Measurements from ENCODE around the gene CDK14.

The CDK14 gene

DNA sequence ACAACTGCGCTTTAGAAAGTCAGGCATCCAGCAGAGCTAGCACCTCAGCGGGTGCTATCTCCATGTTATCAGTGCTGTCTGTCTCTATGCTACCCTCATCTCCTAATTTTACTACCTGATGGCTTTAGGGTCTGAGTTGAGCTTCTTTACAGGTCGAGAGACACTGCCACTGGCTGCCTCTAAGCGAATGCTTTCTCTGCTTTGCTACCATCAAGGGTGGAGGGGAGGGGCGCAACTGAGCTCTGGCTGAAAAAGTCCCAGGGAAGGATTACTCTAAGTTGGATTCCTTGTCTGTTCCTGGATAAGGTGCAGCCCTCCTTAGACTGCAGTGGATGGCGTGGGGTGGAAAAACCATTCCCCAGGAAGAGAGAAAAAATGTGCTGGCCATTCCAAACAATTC lies 105.7 kb downstream of the CDK14 start:
- peaks cover 8% of the 10 kb centered on the region for H3K4me1 Mint-ChIP-seq (ENCODE audit: low read depth)
- H3K27ac Mint-ChIP-seq = no peak overlapping the region
- no peak overlapping the region for H3K4me3 Mint-ChIP-seq
- H3K36me3 Mint-ChIP-seq (ENCODE audit: low read depth) = no peaks in the 10 kb centered on the region
- peaks cover 2% of the 10 kb centered on the region for H3K9me3 Mint-ChIP-seq
- H3K27me3 Mint-ChIP-seq = peaks cover 2% of the 10 kb centered on the region

DNA sequence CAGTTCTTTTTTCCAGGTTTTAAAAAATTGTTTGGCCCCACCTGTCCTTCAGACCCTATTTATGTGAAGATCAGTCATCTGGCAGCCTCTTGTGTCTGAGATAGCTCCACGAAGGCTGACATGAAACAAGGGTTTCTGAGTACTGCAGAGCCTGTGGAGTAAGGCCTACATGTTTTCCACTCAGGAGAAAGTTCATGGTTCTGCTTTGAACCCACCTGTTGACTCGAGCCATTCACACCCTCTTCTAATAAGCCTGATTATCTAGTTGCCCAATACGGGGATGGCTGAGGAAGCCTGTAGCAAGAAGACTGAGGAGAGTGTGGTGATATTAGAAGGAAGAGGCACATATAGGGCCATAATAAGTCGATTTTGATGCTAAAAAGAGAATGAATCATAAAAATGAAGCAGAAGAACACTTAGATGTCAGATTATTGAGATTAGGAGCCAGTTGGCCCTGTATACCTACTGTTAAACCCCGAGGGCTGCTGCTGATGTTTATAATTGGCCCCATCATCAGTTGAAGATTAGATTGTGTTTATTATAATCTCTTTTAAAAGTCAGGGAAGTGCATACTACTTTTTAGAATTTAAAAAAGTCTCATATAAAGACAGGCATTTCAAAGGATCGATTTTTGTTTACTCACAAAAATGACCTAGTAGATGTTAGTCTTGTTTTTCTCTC lies 109.4 kb downstream of the CDK14 start:
- Mint-ChIP-seq H3K9me3 (no peaks in the 10 kb centered on the region), H3K27ac (no peak overlapping the region), H3K27me3 (no peaks in the 10 kb centered on the region), H3K36me3 (ENCODE audit: low read depth) (no peaks in the 10 kb centered on the region), H3K4me3 (no peak overlapping the region), H3K4me1 (ENCODE audit: low read depth) (peaks cover 11% of the 10 kb centered on the region)

DNA sequence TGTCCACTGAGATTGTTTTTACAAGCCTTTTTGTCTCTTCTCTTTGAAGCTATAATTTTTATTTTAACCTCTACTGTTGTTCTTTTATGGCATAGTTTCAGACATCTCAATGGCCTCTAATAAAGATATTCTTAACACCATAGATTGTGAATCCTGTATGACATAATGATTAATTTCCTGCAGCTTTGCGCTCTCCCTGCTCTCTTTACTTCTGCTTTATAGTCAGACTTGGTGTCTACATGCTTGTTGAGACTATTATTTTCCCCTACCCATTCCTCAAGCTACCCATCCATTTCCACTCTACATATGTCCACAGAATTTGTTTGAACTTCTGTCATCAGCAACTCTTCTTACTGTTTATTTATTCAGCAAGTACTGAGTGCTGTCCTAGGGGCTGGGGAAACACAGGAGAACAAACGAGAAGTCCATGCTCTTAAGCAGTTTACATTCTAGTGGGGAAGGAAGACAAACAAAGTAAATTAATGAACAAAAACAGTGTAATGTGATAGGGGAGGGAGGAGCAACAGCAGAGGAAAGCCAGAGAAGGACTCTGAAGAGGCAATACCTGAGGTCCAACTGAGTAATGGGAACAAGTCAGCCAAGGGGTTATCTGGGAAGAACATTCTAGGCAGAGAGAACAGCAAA lies 110.1 kb downstream of the CDK14 start:
- H3K27me3 Mint-ChIP-seq = no peaks in the 10 kb centered on the region

DNA sequence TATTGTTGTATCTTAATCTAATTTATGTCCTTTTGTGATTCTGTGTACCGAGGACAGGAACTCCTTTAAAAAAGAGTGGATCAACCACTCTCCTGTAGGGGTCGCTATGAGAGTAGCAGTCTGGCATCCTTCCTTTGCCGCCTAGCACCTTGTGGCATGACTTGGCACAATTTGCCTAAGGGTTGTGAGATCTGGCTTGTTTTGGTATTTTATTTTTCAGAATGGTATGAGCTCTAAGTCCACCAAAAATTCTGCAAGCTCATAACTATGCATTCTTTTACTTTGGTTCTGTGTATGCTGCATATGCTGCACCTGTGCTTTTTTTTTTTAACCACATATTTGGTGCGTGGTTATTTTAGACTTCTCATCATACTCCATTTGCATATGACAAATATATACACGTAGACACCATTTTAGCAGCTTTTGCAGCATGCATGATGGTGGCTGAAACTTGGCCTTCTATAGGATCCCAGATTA lies 112.8 kb downstream of the CDK14 start:
- H3K9me3 Mint-ChIP-seq = peaks cover 6% of the 10 kb centered on the region
- no peaks in the 10 kb centered on the region for H3K27me3 Mint-ChIP-seq
- H3K4me1 Mint-ChIP-seq (ENCODE audit: low read depth) = peaks cover 13% of the 10 kb centered on the region
- no peak overlapping the region for H3K4me3 Mint-ChIP-seq
- no peaks in the 10 kb centered on the region for H3K36me3 Mint-ChIP-seq (ENCODE audit: low read depth)
- H3K27ac Mint-ChIP-seq = peak overlapping the region; percentile 42

More for the DNA sequence above, 110.1 kb downstream of the CDK14 start:
- Mint-ChIP-seq H3K27ac (no peak overlapping the region), H3K36me3 (ENCODE audit: low read depth) (no peaks in the 10 kb centered on the region), H3K4me1 (ENCODE audit: low read depth) (peaks cover 13% of the 10 kb centered on the region), H3K9me3 (no peaks in the 10 kb centered on the region), H3K4me3 (no peak overlapping the region)

DNA sequence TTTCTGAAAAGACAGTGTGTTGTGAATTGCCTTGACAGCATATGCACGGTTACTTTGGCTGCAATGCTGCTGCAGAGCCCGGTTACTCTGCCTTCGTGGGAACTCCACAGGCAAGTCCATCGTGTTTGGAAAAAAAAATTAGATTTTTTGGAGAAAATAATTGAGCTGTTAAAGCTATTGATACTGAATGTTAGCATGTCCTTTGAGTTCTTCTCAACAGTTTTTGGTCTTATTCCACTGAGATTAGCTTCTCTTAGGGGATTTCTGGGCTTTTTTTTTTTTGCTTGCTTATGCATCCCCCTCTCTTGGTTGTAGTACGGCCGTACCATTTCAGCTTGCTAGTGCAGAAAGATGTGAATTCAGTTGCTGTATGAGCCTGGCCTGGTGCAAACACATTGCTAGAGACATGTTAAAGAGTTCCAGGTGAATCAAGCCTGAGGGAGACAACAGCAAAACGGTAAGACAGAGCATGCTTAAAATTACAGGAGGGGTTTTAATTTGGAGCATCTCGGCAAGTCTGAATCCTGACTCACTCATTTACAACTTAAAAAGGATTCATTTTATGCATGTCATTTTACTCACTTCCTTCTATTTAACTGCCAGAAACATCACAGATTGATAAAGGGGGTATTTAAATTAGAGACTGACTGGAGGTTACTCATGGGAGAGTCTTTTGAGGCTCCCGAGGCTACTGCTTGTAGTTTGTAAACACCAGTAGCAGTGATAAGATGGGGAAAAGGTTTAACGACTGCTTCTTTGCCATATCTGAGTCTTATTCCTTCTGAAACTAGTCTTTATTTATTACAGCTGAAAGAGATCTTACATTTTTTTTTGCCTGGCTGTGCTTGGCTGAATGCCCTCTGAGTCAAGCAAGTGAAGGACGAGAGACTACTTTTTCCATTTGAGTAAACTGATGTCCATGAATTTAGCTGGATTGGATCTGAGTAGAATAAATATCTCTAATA lies 113.7 kb downstream of the CDK14 start:
- Mint-ChIP-seq H3K27ac (peak overlapping the region; percentile 73), H3K9me3 (peaks cover 6% of the 10 kb centered on the region)

DNA sequence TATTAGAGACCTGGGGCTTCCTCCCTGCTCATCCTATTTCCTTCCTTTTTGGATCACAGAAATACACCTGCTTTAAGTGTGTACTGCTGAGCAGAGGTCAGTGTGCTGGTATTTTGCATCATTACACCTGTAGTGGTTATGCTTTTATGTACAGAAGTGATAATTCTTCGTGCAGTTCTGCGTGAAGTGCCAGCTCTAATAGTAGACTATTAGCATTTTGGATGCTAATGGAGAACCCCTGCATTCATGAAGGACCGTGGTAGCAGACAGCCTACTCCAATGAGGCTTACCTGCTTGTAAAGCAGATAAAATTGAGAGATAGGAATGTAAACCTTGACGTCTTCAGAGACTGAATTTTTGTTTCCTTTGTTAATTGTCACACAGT lies 114.3 kb downstream of the CDK14 start:
- Mint-ChIP-seq H3K9me3 (peaks cover 6% of the 10 kb centered on the region), H3K27me3 (no peaks in the 10 kb centered on the region), H3K27ac (no peak overlapping the region), H3K4me3 (peak overlapping the region; percentile 70), H3K4me1 (ENCODE audit: low read depth) (peaks cover 13% of the 10 kb centered on the region), H3K36me3 (ENCODE audit: low read depth) (no peaks in the 10 kb centered on the region)

More for the DNA sequence above, 113.7 kb downstream of the CDK14 start:
- peaks cover 13% of the 10 kb centered on the region for H3K4me1 Mint-ChIP-seq (ENCODE audit: low read depth)
- H3K27me3 Mint-ChIP-seq = no peaks in the 10 kb centered on the region
- no peaks in the 10 kb centered on the region for H3K36me3 Mint-ChIP-seq (ENCODE audit: low read depth)
- peak overlapping the region; percentile 70 for H3K4me3 Mint-ChIP-seq

DNA sequence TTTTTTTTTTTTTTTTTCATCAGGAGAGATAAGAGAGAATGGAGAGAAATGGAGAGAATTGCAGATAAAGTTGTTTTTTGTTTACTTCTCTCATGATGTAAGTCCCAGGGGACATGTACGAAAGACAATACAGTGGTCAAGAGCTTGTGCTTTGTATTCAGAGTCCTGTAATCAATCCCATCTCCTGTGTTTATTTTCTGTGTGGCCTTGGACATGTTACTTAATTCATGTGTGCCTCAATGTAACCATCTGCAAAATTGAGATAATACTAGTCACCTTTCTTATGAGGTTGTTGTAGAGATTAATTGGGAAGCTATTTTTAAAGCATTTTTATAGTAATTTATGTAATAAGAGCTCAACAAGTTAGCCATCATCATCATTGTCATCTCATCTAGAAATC lies 117.5 kb downstream of the CDK14 start:
- no peaks in the 10 kb centered on the region for H3K27me3 Mint-ChIP-seq
- no peak overlapping the region for H3K4me3 Mint-ChIP-seq
- H3K4me1 Mint-ChIP-seq (ENCODE audit: low read depth) = peaks cover 7% of the 10 kb centered on the region
- H3K36me3 Mint-ChIP-seq (ENCODE audit: low read depth) = no peaks in the 10 kb centered on the region
- peaks cover 6% of the 10 kb centered on the region for H3K9me3 Mint-ChIP-seq
- no peak overlapping the region for H3K27ac Mint-ChIP-seq

DNA sequence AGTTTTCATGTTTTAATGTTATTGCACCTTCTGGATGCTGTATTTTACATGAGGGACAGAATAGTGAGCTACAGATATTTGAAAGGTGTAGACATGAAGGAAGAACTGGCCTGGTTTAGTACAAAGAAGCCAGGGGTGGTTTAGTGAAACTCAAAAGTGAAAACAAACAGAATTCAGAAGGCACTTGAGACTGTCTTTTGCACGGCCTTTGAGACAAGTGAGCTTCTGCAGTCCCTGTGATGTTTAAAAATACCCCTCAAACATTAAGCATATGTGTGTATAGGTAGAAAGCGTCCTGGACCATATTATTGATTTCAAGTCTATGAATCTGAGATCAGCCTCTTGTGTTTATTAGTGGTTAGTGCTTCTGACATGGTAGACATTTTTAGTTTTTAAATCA lies 118.9 kb downstream of the CDK14 start:
- no peak overlapping the region for H3K4me3 Mint-ChIP-seq
- peaks cover 6% of the 10 kb centered on the region for H3K9me3 Mint-ChIP-seq
- H3K36me3 Mint-ChIP-seq (ENCODE audit: low read depth) = no peaks in the 10 kb centered on the region
- no peak overlapping the region for H3K27ac Mint-ChIP-seq
- no peaks in the 10 kb centered on the region for H3K27me3 Mint-ChIP-seq
- H3K4me1 Mint-ChIP-seq (ENCODE audit: low read depth) = peaks cover 3% of the 10 kb centered on the region

DNA sequence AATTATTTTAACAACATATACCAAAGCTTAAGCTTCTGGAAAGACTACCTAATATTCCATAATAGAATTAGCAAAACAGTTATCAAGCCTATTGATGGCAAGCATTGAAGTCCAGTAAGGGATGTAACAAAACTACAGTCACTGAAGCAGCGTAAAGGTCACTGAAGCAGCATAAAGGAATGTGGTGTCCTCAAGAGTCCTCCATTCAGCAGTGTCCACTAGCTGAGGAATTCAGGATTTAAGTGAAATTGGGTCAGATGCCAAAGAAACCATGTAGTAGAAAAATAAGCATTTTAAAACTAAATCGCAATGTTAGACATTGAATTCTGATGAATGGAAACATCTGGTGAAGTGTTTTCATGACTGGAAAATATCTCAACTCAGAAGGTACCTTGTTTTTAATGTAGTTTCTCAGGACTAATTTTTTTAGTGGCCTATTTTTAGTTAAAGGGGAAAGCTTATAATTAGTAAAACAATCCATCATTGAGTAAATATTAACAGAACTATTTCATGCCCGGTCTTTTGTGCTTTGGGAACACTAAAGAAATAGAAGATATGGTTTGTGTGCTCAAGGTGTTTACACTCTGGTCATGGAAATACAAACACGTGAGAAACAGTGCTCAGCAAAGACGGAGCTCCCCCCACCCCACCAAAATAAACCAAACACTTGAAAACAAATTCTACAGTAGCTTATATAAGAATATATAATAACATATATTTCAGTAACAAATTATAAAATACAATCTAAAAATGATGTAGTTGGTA lies 121.4 kb downstream of the CDK14 start:
- Mint-ChIP-seq H3K27me3 (no peaks in the 10 kb centered on the region), H3K4me3 (no peak overlapping the region), H3K4me1 (ENCODE audit: low read depth) (no peaks in the 10 kb centered on the region), H3K27ac (no peak overlapping the region), H3K36me3 (ENCODE audit: low read depth) (no peaks in the 10 kb centered on the region), H3K9me3 (peaks cover 2% of the 10 kb centered on the region)

DNA sequence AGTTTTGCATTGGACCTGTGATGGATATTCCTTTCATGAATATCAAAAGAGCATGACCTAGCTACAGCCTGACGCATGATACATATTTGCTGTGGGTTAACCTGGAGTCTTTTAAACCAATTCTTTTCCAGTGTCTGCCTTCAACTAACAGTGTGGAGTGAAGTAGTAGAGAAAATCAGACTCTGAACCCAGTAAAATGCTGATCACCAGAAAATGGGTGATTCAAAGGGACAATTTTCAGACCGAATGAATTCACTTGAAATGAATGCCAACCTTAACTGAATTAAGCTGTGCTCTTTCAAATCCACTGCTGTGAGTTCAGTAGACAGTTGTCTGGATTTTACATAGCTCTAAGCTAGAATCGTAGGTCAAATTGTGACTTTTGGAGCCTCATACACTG lies 123.0 kb downstream of the CDK14 start:
- Mint-ChIP-seq H3K4me3 (no peak overlapping the region), H3K36me3 (ENCODE audit: low read depth) (no peaks in the 10 kb centered on the region), H3K4me1 (ENCODE audit: low read depth) (peaks cover 6% of the 10 kb centered on the region), H3K27ac (no peak overlapping the region), H3K9me3 (no peaks in the 10 kb centered on the region), H3K27me3 (no peaks in the 10 kb centered on the region)

DNA sequence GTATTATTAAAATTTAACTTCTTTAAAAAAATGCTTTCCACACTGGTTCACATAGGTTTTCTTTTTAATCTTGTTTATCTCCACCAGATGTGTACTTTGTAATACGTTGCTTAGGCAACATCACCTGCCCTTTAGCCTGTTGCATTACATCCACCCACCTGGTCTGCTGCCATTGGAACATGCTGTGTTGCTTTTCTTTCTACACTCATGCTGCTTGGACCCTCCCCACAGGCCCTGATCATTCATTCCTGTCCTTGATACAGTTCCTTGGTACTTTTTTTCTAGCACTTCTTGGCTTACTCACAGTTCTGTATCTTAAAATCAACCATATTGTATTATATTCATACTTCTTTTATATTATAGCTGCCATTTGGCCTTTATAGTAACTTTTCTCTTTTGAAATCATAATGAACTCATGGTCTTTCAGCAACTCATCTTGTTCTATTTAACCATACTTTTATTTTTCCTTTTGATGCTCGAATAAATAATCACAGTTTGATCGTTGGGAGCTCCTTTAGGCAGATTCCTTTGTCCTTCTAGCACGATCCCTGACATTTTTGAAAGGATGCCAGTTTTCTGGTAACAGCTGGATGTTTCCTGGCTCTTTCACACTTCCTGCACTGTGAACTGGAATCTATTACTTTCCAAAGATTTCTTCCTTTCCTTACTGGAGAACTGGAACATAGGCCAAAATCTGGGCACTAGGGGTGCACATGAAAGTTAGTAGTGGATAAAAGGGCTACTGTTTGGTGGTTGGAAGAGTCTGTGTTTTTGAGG lies 125.1 kb downstream of the CDK14 start:
- Mint-ChIP-seq H3K36me3 (ENCODE audit: low read depth) (no peaks in the 10 kb centered on the region), H3K9me3 (no peaks in the 10 kb centered on the region)

DNA sequence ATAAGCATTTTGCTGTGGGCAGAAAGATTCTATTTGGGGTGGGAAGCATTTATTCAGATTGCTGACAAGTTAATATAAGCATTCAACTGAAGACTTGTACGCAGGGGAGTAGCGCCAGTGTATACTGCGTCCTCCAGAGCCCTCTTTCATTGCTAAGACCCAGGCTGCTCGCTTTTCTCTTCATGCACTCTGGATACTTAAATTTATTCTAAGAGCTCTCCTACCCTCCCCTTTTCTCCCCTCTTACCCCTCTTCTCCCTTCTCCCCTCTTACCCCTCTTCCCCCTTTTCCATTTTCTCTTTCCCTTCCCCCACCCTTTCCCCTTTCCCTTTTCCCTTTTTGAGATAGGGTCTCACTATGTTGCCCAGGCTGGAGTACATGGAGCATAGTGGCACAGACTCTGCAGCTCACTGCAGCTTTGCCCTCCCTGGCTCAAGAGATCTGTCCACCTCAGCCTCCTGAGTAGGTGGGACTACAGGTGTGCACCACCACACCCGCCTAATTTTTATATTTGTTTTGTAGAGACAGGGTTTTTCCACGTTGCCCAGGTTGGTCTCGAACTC lies 125.8 kb downstream of the CDK14 start:
- Mint-ChIP-seq H3K36me3 (ENCODE audit: low read depth) (no peaks in the 10 kb centered on the region), H3K4me3 (no peak overlapping the region), H3K27me3 (no peaks in the 10 kb centered on the region), H3K4me1 (ENCODE audit: low read depth) (peaks cover 19% of the 10 kb centered on the region), H3K27ac (no peak overlapping the region), H3K9me3 (no peaks in the 10 kb centered on the region)

More for the DNA sequence above, 125.1 kb downstream of the CDK14 start:
- no peak overlapping the region for H3K4me3 Mint-ChIP-seq
- H3K27me3 Mint-ChIP-seq = no peaks in the 10 kb centered on the region
- H3K27ac Mint-ChIP-seq = no peak overlapping the region
- peaks cover 16% of the 10 kb centered on the region for H3K4me1 Mint-ChIP-seq (ENCODE audit: low read depth)

DNA sequence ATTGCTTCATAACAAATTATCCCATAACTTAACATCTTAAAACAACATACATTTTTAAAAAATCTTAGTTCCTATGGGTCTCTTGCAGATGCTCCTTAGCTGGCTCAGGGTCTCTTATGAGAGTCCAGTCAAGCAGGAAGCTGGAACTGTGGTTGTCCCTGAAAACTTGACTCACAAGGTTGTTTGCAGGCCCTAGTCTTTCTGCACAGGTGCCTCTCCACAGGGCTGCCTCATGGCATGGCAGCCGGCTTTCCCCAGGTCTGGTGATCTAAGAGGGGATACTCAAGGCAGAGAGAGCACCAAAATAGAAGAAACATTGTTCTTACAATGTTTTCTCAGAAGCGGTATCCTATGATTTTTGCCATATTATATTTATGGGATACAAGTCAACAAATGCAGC lies 127.1 kb downstream of the CDK14 start:
- Mint-ChIP-seq H3K9me3 (no peaks in the 10 kb centered on the region), H3K27ac (no peak overlapping the region), H3K36me3 (ENCODE audit: low read depth) (no peaks in the 10 kb centered on the region), H3K4me3 (no peak overlapping the region), H3K27me3 (no peaks in the 10 kb centered on the region), H3K4me1 (ENCODE audit: low read depth) (peaks cover 27% of the 10 kb centered on the region)

All from stimulated activated naive CD8-positive, alpha-beta T cell treated with anti-CD3 and anti-CD28 coated beads, Interleukin-15, Interleukin-2, amounts not matched to agents 100 ng/mL and 50 ng/mL, for 24 hours (primary cell).